ENCODE data around the gene KCNH1. TPM values are rescaled to one million over a fixed set of nuclear protein-coding genes. Genes with fewer than 3 reads are reported as not detected.

The KCNH1 gene
- total and polyA plus RNA-seq, 2 of the 4 experiments (the other 2 are of a cell fraction) = 0.27 to 0.54 TPM

- Histone ChIP-seq H3K27me3 (ENCODE audit: control insufficient read depth, insufficient read depth, low read length) (no peaks in the 10 kb centered on the region), H3K56ac (ENCODE audit: extremely low read depth, insufficient read depth, low read length) (no peak overlapping the region), H2BK120ac (ENCODE audit: low read depth, low read length) (no peak overlapping the region), H2AFZ (replicated peaks; ENCODE audit: low read length, poor library complexity) (no peak overlapping the region), H3K4ac (ENCODE audit: low read depth, low read length) (no peak overlapping the region), H3K23ac (ENCODE audit: low read depth, low read length) (no peak overlapping the region), H3K4me1 (ENCODE audit: control insufficient read depth, insufficient read depth, low read length) (no peaks in the 10 kb centered on the region), H3K9ac (ENCODE audit: low read depth, low read length) (no peak overlapping the region), H2BK15ac (ENCODE audit: low read depth, low read length) (no peak overlapping the region), H4K8ac (ENCODE audit: low read depth in 2 of 2, low read length in 2 of 2) (no peak overlapping the region), H3K27ac (ENCODE audit: insufficient read depth, low read length) (no peak overlapping the region), H2AK5ac (ENCODE audit: low read depth, low read length) (no peak overlapping the region), H4K91ac (ENCODE audit: insufficient read depth, low read depth, low read length) (no peak overlapping the region), H2BK20ac (ENCODE audit: low read depth, low read length) (no peak overlapping the region), H3K4me2 (ENCODE audit: low read depth, low read length) (no peak overlapping the region), H2AK9ac (replicated peaks; ENCODE audit: low read depth, low read length, poor library complexity) (no peak overlapping the region), H3K4me3 (ENCODE audit: insufficient read depth, low read depth, low read length) (no peak overlapping the region), H2BK5ac (ENCODE audit: low read depth, low read length, poor library complexity, severe bottlenecking) (no peak overlapping the region), H3K9me3 (ENCODE audit: control insufficient read depth, insufficient read depth, low read length) (no peaks in the 10 kb centered on the region), H3K14ac (replicated peaks; ENCODE audit: low read depth, low read length) (no peak overlapping the region), H4K20me1 (ENCODE audit: insufficient read depth, low read length) (no peaks in the 10 kb centered on the region), H4K5ac (ENCODE audit: low read depth, low read length) (no peak overlapping the region), H3K18ac (ENCODE audit: low read depth, low read length) (no peak overlapping the region), H3K79me1 (ENCODE audit: low read depth in 1 of 2, low read length in 2 of 2) (no peaks in the 10 kb centered on the region), H3K36me3 (ENCODE audit: control insufficient read depth, insufficient read depth, low read length) (no peaks in the 10 kb centered on the region), H3K9me1 (ENCODE audit: insufficient read depth, low read length) (no peaks in the 10 kb centered on the region)
- TF ChIP-seq FOS (IDR thresholded peaks at IDR 0.05; ENCODE audit: low read depth, low read length) = no peak
- TF ChIP-seq MAFK (IDR thresholded peaks at IDR 0.05; ENCODE audit: low read depth, low read length) = no peak
- no peak for TF ChIP-seq NFE2L2 (IDR thresholded peaks at IDR 0.05; ENCODE audit: low read depth, low read length)
- no peak for TF ChIP-seq ELK1 (IDR thresholded peaks at IDR 0.05; ENCODE audit: borderline replicate concordance, low read depth, low read length)
- TF ChIP-seq CEBPB (IDR thresholded peaks at IDR 0.05; ENCODE audit: low read depth, low read length) = no peak
- TF ChIP-seq POLR2A (IDR thresholded peaks at IDR 0.05; ENCODE audit: low read depth, low read length) = no peak
- TF ChIP-seq RCOR1 (IDR thresholded peaks at IDR 0.05; ENCODE audit: insufficient replicate concordance, low read length) = no peak
- TF ChIP-seq USF2 (IDR thresholded peaks at IDR 0.05; ENCODE audit: low read depth, low read length) = no peak
- no peak for TF ChIP-seq RFX5 (IDR thresholded peaks at IDR 0.05; ENCODE audit: low read depth, low read length)
- no peak for TF ChIP-seq CHD1 (IDR thresholded peaks at IDR 0.05; ENCODE audit: low read depth, low read length)
- no peak for TF ChIP-seq CTCF (conservative IDR thresholded peaks at IDR 0.05; ENCODE audit: low read depth, low read length)
- no peak for TF ChIP-seq RAD21 (IDR thresholded peaks at IDR 0.05; ENCODE audit: low read length)
- TF ChIP-seq SMC3 (IDR thresholded peaks at IDR 0.05; ENCODE audit: low read depth, low read length) = no peak
- no peak for TF ChIP-seq MAZ (IDR thresholded peaks at IDR 0.05; ENCODE audit: borderline replicate concordance, low read depth, low read length)
- POLR2A ChIA-PET (ENCODE audit: unreplicated experiment) = no interaction called here
- dilution Hi-C loops (cut with HindIII; ENCODE audit: low sequenced_read_pairs, unreplicated experiment) = no loop called here
- 18% methylated on average over 4 of the region's 8 CpGs; no CpG with 5 or more reads in 1 of the 2 experiments for WGBS, 2 experiments (ENCODE audit: extremely low coverage in 2 of 2, insufficient read length in 1 of 2)
- no peak for DNase-seq
- in situ Hi-C loops (cut with MboI; ENCODE audit: low sequenced_read_pairs) = no loop called here
- CTCF ChIA-PET = no interaction called here
- intact Hi-C loops (cut with micrococcal nuclease) = no loop called here
- ATAC-seq (ENCODE audit: low read depth) = no peak
- BruUV-seq (replicated peaks) = no TSS peak
These were observed 231.8 kb downstream of the KCNH1 start for GRCh38 chr1:210901981-210902770.
